ENCODE data around the gene MMD. TPM values are rescaled to one million over a fixed set of nuclear protein-coding genes. Genes with fewer than 3 reads are reported as not detected.

The MMD gene
- total and polyA plus RNA-seq, 2 of the 13 experiments (the other 11 are each of a cell fraction or from before 2014, with no cell fraction given) = 121 to 225 TPM

DNA sequence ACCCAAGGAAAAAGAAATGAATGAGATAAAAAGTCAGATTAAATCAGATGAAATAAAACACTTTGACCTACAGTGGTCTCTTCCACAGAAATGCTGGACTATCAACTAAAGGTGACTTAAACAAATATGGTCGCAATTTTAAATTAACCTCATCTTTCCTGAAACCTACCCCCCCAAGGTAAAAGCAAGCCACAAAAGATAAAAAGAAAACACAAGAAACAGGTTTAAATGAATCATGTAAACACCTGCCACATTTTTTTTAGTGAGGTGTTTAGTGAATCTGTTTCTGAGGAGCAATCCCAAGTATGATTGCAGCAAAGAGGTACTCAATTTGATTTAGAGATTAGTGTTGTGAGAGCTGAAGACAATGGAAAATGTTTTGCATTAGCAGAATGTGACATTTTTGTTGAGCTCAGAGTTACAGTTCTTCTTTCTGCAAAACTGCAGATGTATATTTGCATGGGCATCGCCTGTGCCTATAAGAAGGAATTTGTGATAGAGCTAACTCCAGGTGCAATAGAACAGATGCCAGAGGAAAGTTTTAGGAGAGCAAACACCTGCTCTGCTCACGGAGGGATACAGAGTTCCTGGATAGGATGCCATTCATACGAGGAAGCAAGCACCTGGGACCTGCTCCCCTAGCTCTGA, 3.4 kb upstream of the MMD start (continued):
- TF ChIP-seq, protein P1, sequence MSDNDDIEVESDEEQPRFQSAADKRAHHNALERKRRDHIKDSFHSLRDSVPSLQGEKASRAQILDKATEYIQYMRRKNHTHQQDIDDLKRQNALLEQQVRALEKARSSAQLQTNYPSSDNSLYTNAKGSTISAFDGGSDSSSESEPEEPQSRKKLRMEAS (IDR thresholded peaks at IDR 0.05) = no peak
- TF ChIP-seq CBX1 (IDR thresholded peaks at IDR 0.05; ENCODE audit: low read depth) = no peak
- TF ChIP-seq SP140L (CRISPR knock-in tag; IDR thresholded peaks at IDR 0.05; ENCODE audit: borderline replicate concordance) = no peak
- TF ChIP-seq ZFP36 (IDR thresholded peaks at IDR 0.05; ENCODE audit: borderline replicate concordance, low read depth, low read length, partially characterized antibody) = no peak
- TF ChIP-seq PTBP1 (IDR thresholded peaks at IDR 0.05; ENCODE audit: low read depth, low read length, poor library complexity, severe bottlenecking) = no peak

DNA sequence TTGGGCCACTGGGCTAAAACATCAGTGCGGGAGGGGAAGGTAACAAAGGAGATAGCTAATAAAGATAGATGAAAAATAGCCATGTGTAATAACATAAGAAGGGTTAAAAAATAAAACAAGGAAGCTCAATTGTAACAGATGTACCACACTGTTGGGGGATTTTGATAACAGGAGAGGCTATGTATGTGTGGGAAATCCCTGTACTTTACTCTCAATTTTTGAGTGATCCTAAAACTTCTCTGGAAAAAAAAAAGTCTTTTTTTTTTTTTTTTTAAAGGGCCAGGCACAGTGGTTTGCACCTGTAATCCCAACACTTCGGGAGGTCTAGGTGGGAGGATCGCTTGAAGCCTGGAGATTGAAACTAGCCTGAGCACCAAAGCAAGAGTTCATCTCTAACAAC, 1.9 kb upstream of the MMD start:
- in situ Hi-C loops (cut with HindIII; ENCODE audit: extremely low pct_ligation_motif_present, low pct_unique_long_range_greater_than_20kb) = loop anchor here (5.0 kb wide), 1 partner anchor 89 kb away; the partner anchor contains the start of gene SMIM36
- H3K27me3 ChIP-seq (ENCODE audit: control insufficient read depth in 1 of 2, insufficient read depth in 2 of 2, low read length in 2 of 2) = no peaks in the 10 kb centered on the region; a peak in 1 of 5 replicates
- DNase-seq (ENCODE audit: low spot score) (no peak), FAIRE-seq (no peak), ATAC-seq (no peak)
- ChIA-PET CTCF (ENCODE audit: low intra/inter-chr PET ratio, low total read pairs) (no interaction called here), POLR2A (interaction anchor here (3.7 to 9.0 kb wide), 3 partner anchors 9 to 23 kb away, joined by 36 to 127 read pairs (median 75); no protein-coding TSS in a partner anchor)
- peaks cover 0 to 17% of the 10 kb centered on the region in 2 experiments for H3K36me3 ChIP-seq (replicated peaks in 1 of 2; ENCODE audit: control insufficient read depth in 1 of 2, insufficient read depth in 2 of 2, low read length in 2 of 2)
- H3K4me1 ChIP-seq (ENCODE audit: insufficient read depth, low read length) = peaks cover 54% of the 10 kb centered on the region
- H3K4me2 ChIP-seq (ENCODE audit: low read depth, low read length) = peak overlapping the region; percentile 87
- H3K9ac ChIP-seq (ENCODE audit: insufficient read depth, low read depth, low read length) = peak overlapping the region; percentile 29
- H3K9me3 ChIP-seq (ENCODE audit: low read length) = no peaks in the 10 kb centered on the region
- no peak overlapping the region for H2AFZ ChIP-seq (ENCODE audit: low read length)
- intact Hi-C loops (cut with micrococcal nuclease; ENCODE audit: unreplicated experiment) = loop anchor here (2.0 to 5.0 kb wide), 2 partner anchors 15 to 34 kb away; no protein-coding TSS in a partner anchor
- no peaks in the 10 kb centered on the region for H4K20me1 ChIP-seq (ENCODE audit: insufficient read depth, low read length)
- BruUV-seq (replicated peaks) = no TSS peak
- 87% methylated on average over 3 of the region's 3 CpGs for WGBS (ENCODE audit: low lambda C conversion rate)
- H3K4me3 ChIP-seq (replicated peaks in 1 of 3; ENCODE audit: insufficient read depth in 1 of 3, low read depth in 2 of 3, low read length in 3 of 3) = no peak overlapping the region
- peaks cover 34% of the 10 kb centered on the region for H3K79me2 ChIP-seq (ENCODE audit: insufficient read depth, low read length)
- peak overlapping the region; percentile 50 for H3K27ac ChIP-seq (ENCODE audit: extremely low read length, insufficient read depth, low read length)
- TF ChIP-seq, protein P2, sequence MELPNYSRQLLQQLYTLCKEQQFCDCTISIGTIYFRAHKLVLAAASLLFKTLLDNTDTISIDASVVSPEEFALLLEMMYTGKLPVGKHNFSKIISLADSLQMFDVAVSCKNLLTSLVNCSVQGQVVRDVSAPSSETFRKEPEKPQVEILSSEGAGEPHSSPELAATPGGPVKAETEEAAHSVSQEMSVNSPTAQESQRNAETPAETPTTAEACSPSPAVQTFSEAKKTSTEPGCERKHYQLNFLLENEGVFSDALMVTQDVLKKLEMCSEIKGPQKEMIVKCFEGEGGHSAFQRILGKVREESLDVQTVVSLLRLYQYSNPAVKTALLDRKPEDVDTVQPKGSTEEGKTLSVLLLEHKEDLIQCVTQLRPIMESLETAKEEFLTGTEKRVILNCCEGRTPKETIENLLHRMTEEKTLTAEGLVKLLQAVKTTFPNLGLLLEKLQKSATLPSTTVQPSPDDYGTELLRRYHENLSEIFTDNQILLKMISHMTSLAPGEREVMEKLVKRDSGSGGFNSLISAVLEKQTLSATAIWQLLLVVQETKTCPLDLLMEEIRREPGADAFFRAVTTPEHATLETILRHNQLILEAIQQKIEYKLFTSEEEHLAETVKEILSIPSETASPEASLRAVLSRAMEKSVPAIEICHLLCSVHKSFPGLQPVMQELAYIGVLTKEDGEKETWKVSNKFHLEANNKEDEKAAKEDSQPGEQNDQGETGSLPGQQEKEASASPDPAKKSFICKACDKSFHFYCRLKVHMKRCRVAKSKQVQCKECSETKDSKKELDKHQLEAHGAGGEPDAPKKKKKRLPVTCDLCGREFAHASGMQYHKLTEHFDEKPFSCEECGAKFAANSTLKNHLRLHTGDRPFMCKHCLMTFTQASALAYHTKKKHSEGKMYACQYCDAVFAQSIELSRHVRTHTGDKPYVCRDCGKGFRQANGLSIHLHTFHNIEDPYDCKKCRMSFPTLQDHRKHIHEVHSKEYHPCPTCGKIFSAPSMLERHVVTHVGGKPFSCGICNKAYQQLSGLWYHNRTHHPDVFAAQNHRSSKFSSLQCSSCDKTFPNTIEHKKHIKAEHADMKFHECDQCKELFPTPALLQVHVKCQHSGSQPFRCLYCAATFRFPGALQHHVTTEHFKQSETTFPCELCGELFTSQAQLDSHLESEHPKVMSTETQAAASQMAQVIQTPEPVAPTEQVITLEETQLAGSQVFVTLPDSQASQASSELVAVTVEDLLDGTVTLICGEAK (IDR thresholded peaks at IDR 0.05) = peak; percentile 17; the same call in 1 of the 2 replicates
- TF ChIP-seq, protein P2 (CRISPR knock-in tag; IDR thresholded peaks at IDR 0.05) = no peak
- TF ChIP-seq, protein P3, sequence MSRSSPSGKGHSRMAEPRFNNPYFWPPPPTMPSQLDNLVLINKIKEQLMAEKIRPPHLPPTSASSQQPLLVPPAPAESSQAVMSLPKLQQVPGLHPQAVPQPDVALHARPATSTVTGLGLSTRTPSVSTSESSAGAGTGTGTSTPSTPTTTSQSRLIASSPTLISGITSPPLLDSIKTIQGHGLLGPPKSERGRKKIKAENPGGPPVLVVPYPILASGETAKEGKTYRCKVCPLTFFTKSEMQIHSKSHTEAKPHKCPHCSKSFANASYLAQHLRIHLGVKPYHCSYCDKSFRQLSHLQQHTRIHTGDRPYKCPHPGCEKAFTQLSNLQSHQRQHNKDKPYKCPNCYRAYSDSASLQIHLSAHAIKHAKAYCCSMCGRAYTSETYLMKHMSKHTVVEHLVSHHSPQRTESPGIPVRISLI (CRISPR knock-in tag; IDR thresholded peaks at IDR 0.05; ENCODE audit: borderline replicate concordance) = peak; percentile 82
- no peak for TF ChIP-seq ZNF333 (CRISPR knock-in tag; IDR thresholded peaks at IDR 0.05; ENCODE audit: borderline replicate concordance)
- TF ChIP-seq ZNF652 (CRISPR knock-in tag; IDR thresholded peaks at IDR 0.05; ENCODE audit: borderline replicate concordance, low read depth) = peak; percentile 48; the same call in 1 of the 2 replicates
